ENCODE results near the gene NRCAM. TPM values are rescaled to one million over a fixed set of nuclear protein-coding genes. Genes with fewer than 3 reads are reported as not detected.

The NRCAM gene
- total and polyA plus RNA-seq, 12 donors, result 0.08 to 1.3 (median 0.38) TPM

DNA sequence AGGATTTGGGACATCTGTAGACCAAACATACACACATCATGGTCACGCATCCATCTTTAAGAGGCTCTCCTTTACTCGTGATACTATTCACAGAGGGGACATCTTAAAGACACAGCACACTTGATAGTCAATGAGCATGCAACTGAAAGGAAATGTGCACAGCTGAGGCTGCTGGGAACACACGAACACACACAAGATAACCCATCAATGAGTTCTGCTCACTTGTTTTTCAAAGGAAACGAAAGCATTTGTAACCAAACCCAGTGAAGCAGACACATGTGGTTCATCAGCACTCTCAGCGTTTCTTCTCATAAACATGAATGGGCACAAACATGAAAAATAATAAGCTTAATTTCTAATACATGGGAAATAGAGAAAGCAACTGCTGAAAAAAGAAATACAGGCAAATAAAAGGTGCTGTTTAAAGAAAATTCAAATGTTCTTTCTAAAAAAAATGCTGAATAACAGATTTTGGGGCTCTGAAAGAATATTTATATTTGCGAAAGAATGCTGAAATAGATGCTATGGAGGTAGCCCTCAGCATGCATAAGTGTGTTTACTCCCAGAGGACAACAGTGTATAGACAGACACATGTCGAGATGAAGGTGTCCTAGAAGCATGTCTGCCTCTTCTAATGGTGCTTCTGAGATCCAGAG, 266.4 kb downstream of the NRCAM start:
- Histone ChIP-seq H3K27ac (no peak overlapping the region), H3K4me1 (no peaks in the 10 kb centered on the region), H3K9me3 (no peaks in the 10 kb centered on the region), H3K36me3 (no peaks in the 10 kb centered on the region), H3K27me3 (no peaks in the 10 kb centered on the region), H3K4me3 (no peak overlapping the region)
- intact Hi-C loops (cut with DNase I), result loop anchor here in 7 of 10 donors (10.0 kb wide), 4 partner anchors 265 to 315 kb away; partner anchors contain the start of gene NRCAM (in 5 of the 7)
- ATAC-seq (no peak), DNase-seq (no peak)
- TF ChIP-seq, protein P1, sequence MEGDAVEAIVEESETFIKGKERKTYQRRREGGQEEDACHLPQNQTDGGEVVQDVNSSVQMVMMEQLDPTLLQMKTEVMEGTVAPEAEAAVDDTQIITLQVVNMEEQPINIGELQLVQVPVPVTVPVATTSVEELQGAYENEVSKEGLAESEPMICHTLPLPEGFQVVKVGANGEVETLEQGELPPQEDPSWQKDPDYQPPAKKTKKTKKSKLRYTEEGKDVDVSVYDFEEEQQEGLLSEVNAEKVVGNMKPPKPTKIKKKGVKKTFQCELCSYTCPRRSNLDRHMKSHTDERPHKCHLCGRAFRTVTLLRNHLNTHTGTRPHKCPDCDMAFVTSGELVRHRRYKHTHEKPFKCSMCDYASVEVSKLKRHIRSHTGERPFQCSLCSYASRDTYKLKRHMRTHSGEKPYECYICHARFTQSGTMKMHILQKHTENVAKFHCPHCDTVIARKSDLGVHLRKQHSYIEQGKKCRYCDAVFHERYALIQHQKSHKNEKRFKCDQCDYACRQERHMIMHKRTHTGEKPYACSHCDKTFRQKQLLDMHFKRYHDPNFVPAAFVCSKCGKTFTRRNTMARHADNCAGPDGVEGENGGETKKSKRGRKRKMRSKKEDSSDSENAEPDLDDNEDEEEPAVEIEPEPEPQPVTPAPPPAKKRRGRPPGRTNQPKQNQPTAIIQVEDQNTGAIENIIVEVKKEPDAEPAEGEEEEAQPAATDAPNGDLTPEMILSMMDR (IDR thresholded peaks at IDR 0.05), result no peak
- 57 to 63% methylated on average over 7 of the region's 7 CpGs for WGBS, 2 donors

DNA sequence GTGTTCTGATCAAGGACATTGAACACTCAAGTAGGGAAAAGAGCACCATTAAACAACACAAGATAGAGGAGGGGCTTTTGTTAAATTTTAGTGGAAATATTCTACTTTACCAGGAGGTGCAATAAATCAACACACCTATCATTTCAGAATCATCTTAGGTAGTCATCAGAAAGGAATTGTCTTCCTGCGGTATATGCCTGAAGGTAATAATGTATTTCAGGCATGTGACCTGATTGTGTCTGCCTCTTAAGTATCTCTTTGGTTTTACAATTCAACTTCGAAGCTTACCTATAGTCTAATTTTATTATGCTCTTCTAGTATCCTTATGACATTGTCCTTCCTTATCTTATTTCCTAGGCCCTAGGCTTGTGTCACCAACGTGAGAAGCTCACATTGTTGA, 267.5 kb downstream of the NRCAM start:
- Histone ChIP-seq H3K27ac (no peak overlapping the region), H3K27me3 (no peaks in the 10 kb centered on the region), H3K36me3 (no peaks in the 10 kb centered on the region), H3K4me1 (no peaks in the 10 kb centered on the region), H3K9me3 (no peaks in the 10 kb centered on the region), H3K4me3 (no peak overlapping the region)
- intact Hi-C loops (cut with DNase I), result loop anchor here in 7 of 10 donors (10.0 kb wide), 4 partner anchors 266 to 316 kb away; partner anchors contain the start of gene NRCAM (in 5 of the 7)
- WGBS, 2 donors, result 86 to 89% methylated on average over 3 of the region's 3 CpGs
- TF ChIP-seq, protein P1 (IDR thresholded peaks at IDR 0.05), result no peak
- no peak for DNase-seq
- ATAC-seq, result no peak

DNA sequence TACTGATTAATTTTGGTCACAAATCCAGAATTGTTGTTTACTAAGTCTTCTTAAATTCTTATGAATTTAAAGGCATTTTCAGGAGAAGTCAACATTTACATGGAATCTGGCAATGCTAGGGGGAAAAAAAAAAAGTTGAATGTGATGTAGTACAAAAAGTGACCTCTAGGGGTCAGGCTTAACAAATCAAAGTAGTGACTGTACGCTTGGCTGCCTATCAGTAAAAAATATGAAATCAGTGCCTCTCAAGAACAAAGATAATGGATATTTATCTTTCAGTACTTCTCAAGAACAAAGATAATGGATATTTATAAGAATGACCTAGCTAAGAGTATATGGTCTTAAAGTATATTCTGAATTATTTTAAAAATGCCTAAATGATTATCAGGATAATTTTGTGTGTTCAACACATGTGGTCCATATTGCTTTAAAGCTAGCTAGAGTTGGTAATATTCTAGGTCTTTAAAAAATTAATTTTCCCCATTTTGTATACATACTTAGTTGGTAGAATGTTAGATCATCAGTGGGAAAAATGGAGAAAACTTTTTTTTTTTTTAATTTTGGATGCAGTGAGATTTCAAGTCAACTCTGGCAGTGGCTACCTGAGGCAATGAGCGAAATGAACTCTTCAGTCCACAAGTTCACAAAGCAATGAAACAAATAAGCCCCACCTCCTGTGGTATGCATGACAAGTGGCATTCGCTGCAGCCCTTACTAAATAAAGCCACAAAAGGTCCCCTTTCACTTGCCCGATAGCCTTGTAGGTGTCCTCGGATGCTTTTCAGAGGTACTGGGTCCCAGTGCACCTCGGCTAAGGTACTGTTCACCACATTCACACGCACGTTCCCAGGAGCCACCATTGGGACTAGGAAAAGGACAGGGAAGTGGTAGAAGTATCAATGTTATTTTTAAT, 274.9 kb downstream of the NRCAM start:
- DNase-seq (no peak), ATAC-seq (peak in 3 of 8 donors; percentile 20 to 53 (median 33))
- Histone ChIP-seq H3K4me3 (no peak overlapping the region), H3K4me1 (no peaks in the 10 kb centered on the region), H3K27ac (no peak overlapping the region), H3K27me3 (no peaks in the 10 kb centered on the region), H3K9me3 (no peaks in the 10 kb centered on the region), H3K36me3 (no peaks in the 10 kb centered on the region)
- intact Hi-C loops (cut with DNase I), result loop anchor here (2.0 to 10.0 kb wide), 11 partner anchors 273 to 323 kb away; partner anchors contain the start of gene NRCAM (in 6 of the 10)
- TF ChIP-seq, protein P1 (IDR thresholded peaks at IDR 0.05), result peak; percentile 59 to 84 (median 79)
- 41 to 49% methylated on average over 8 of the region's 8 CpGs for WGBS, 2 donors

DNA sequence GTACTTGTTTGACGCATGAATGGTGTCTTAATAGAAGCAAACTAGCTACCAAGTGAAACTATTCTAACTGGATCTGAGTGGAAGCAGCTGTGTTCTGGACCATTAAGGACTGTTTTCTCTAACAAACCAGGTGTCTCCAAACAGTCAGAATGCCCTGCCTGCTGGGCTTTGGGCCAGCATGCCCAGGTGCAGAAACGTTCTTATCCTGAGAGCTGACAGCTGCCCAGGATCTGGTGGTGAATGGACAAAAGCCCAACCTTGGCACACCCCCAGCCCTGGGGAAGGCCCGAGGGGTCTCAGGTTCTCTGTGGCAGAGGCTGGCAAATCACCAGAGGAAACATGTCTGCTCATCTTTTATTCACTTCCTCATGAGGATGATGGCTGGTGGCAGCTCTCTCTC, 277.8 kb downstream of the NRCAM start:
- H3K27ac ChIP-seq, result no peak overlapping the region
- peaks cover 0 to 12% (median 0%) of the 10 kb centered on the region in 7 donors for H3K27me3 ChIP-seq
- H3K4me1 ChIP-seq, result no peaks in the 10 kb centered on the region
- TF ChIP-seq, protein P1 (IDR thresholded peaks at IDR 0.05), result no peak
- DNase-seq (no peak), ATAC-seq (no peak)
- no peak overlapping the region for H3K4me3 ChIP-seq
- H3K9me3 ChIP-seq, result no peaks in the 10 kb centered on the region
- intact Hi-C loops (cut with DNase I), result no loop called here
- 40 to 44% methylated on average over 3 of the region's 3 CpGs for WGBS, 2 donors
- no peaks in the 10 kb centered on the region for H3K36me3 ChIP-seq
